ENCODE data around the gene OTOG.

Gene OTOG

GRCh38 chr11:17649261-17649660, 102.2 kb downstream of the OTOG start:
- in situ Hi-C loops (cut with MboI; ENCODE audit: low pct_unique_long_range_greater_than_20kb, low sequenced_read_pairs, unreplicated experiment), result no loop called here
- no peak for TF ChIP-seq CTCF (IDR thresholded peaks at IDR 0.05; ENCODE audit: extremely low read depth, insufficient read depth, missing control alignments)
- no peak for DNase-seq (ENCODE audit: low spot score)

- in situ Hi-C loops (cut with MboI; ENCODE audit: low pct_unique_long_range_greater_than_20kb, low sequenced_read_pairs, unreplicated experiment), result no loop called here
- DNase-seq (ENCODE audit: low spot score), result peak; percentile 12
- no peak for TF ChIP-seq CTCF (IDR thresholded peaks at IDR 0.05; ENCODE audit: extremely low read depth, insufficient read depth, missing control alignments)
Measured at GRCh38 chr11:17649696-17650095, 102.6 kb downstream of the OTOG start.

GRCh38 chr11:17650127-17650911, 103.3 kb downstream of the OTOG start:
- in situ Hi-C loops (cut with MboI; ENCODE audit: low pct_unique_long_range_greater_than_20kb, low sequenced_read_pairs, unreplicated experiment), result no loop called here
- no peak for TF ChIP-seq CTCF (IDR thresholded peaks at IDR 0.05; ENCODE audit: extremely low read depth, insufficient read depth, missing control alignments)
- peak; percentile 7 for DNase-seq (ENCODE audit: low spot score)

- DNase-seq (ENCODE audit: low spot score), result peak; percentile 6
- in situ Hi-C loops (cut with MboI; ENCODE audit: low pct_unique_long_range_greater_than_20kb, low sequenced_read_pairs, unreplicated experiment), result no loop called here
- TF ChIP-seq CTCF (IDR thresholded peaks at IDR 0.05; ENCODE audit: extremely low read depth, insufficient read depth, missing control alignments), result no peak
Measured at GRCh38 chr11:17651061-17651460, 104.0 kb downstream of the OTOG start.

GRCh38 chr11:17651681-17652080, 104.6 kb downstream of the OTOG start:
- in situ Hi-C loops (cut with MboI; ENCODE audit: low pct_unique_long_range_greater_than_20kb, low sequenced_read_pairs, unreplicated experiment), result no loop called here
- no peak for TF ChIP-seq CTCF (IDR thresholded peaks at IDR 0.05; ENCODE audit: extremely low read depth, insufficient read depth, missing control alignments)
- peak; percentile 5 for DNase-seq (ENCODE audit: low spot score)

GRCh38 chr11:17652556-17652955, 105.5 kb downstream of the OTOG start:
- DNase-seq (ENCODE audit: low spot score), result no peak
- in situ Hi-C loops (cut with MboI; ENCODE audit: low pct_unique_long_range_greater_than_20kb, low sequenced_read_pairs, unreplicated experiment), result no loop called here
- no peak for TF ChIP-seq CTCF (IDR thresholded peaks at IDR 0.05; ENCODE audit: extremely low read depth, insufficient read depth, missing control alignments)
